ENCODE measurements around the gene ISG20.
"Not testable (repeated sequence)": the region's sequence is repeated elsewhere in the genome, so short reads cannot be mapped to it uniquely, and the experiment has no call there.

The ISG20 gene

GRCh38 chr15:88618686-88619085 lies 20.1 kb upstream of the ISG20 start:
- no peak for DNase-seq (ENCODE audit: low read depth, low spot score)

- no peak for DNase-seq (ENCODE audit: low read depth, low spot score)
These were observed 19.0 kb upstream of the ISG20 start for GRCh38 chr15:88619796-88620195.

- peak; percentile 99 for DNase-seq (ENCODE audit: low read depth, low spot score)
These were observed 17.6 kb upstream of the ISG20 start, which contains the start of gene AEN for GRCh38 chr15:88620995-88621772. Gene AEN, plus strand, starts transcription at chr15:88621340. Its CDS starts 4,870 bp downstream, at chr15:88626210.

- peak; percentile 63 for DNase-seq (ENCODE audit: low read depth, low spot score)
These were observed 16.8 kb upstream of the ISG20 start for GRCh38 chr15:88621789-88622604.

- DNase-seq (ENCODE audit: low read depth, low spot score): no peak
These were observed 16.2 kb upstream of the ISG20 start for GRCh38 chr15:88622605-88622975.

GRCh38 chr15:88623061-88623460 lies 15.8 kb upstream of the ISG20 start:
- peak; percentile 63 for DNase-seq (ENCODE audit: low read depth, low spot score)

GRCh38 chr15:88623632-88624031 lies 15.2 kb upstream of the ISG20 start:
- no peak for DNase-seq (ENCODE audit: low read depth, low spot score)

- DNase-seq (ENCODE audit: low read depth, low spot score): peak; percentile 57
These were observed 14.5 kb upstream of the ISG20 start for GRCh38 chr15:88624156-88624970.

- DNase-seq (ENCODE audit: low read depth, low spot score): no peak
These were observed 13.8 kb upstream of the ISG20 start for GRCh38 chr15:88624971-88625490.

- no peak for DNase-seq (ENCODE audit: low read depth, low spot score)
These were observed 12.7 kb upstream of the ISG20 start for GRCh38 chr15:88625943-88626741.

GRCh38 chr15:88627463-88627862 lies 11.4 kb upstream of the ISG20 start:
- DNase-seq (ENCODE audit: low read depth, low spot score): no peak

GRCh38 chr15:88628018-88628654 lies 10.7 kb upstream of the ISG20 start:
- DNase-seq (ENCODE audit: low read depth, low spot score): no peak

- no peak for DNase-seq (ENCODE audit: low read depth, low spot score)
These were observed 9.7 kb upstream of the ISG20 start for GRCh38 chr15:88629071-88629470.

GRCh38 chr15:88630141-88630721 lies 8.6 kb upstream of the ISG20 start:
- DNase-seq (ENCODE audit: low read depth, low spot score): no peak

GRCh38 chr15:88630798-88631463 lies 7.9 kb upstream of the ISG20 start:
- no peak for DNase-seq (ENCODE audit: low read depth, low spot score)

GRCh38 chr15:88631464-88632028 lies 7.3 kb upstream of the ISG20 start:
- DNase-seq (ENCODE audit: low read depth, low spot score): no peak

- DNase-seq (ENCODE audit: low read depth, low spot score): not testable (repeated sequence)
These were observed 6.0 kb upstream of the ISG20 start for GRCh38 chr15:88632797-88633196.

- DNase-seq (ENCODE audit: low read depth, low spot score): no peak
These were observed 4.4 kb upstream of the ISG20 start for GRCh38 chr15:88634449-88634848.

GRCh38 chr15:88635318-88635717 lies 3.5 kb upstream of the ISG20 start:
- no peak for DNase-seq (ENCODE audit: low read depth, low spot score)
